PC-9 (cell line): ENCODE results near the gene C3orf49. TPM values are rescaled to one million over a fixed set of nuclear protein-coding genes. Genes with fewer than 3 reads are reported as not detected.

ENCODE experiments used
- BruUV-seq: library from RNA; stranded (reverse); fragments of 400-500 nt; replicated peaks from 2 replicates; lab custom pipeline; 2021; lab: Mats Ljungman, UMichigan
- CTCF ChIA-PET: fragments of 300-600 bp; sonication (Branson Sonifier 250); formaldehyde crosslinking; loops from one replicate; lab custom pipeline; 2022; ENCODE audit warnings: antibody characterized with exemption; lab: Charles Lee
- POLR2A ChIA-PET: fragments of 300-600 bp; sonication (Branson Sonifier 250); formaldehyde crosslinking; loops from one replicate; lab custom pipeline; 2022; ENCODE audit warnings: antibody characterized with exemption; ENCODE audit not compliant: unreplicated experiment; lab: Charles Lee
- DNase-seq, 2 experiments: peaks; one replicate each; pipeline versions ENCODE4 v3.0.0 to v3.0.0-alpha.2; 2015 to 2022; ENCODE audit warnings: mixed read lengths in 1 of 2
- H2AFZ ChIP-seq: fragments of 200-600 bp; sonication (generic); 2 replicates; pipeline ENCODE4 v1.8.1; 2017; ENCODE audit warnings: antibody characterized with exemption
- H3F3A ChIP-seq: fragments of 200-600 bp; sonication (generic); 2 replicates; pipeline ENCODE4 v1.8.1; 2017; ENCODE audit warnings: antibody characterized with exemption, mild to moderate bottlenecking, low read depth; ENCODE audit not compliant: insufficient read depth
- H3K27ac ChIP-seq: fragments of 200-600 bp; sonication (generic); 2 replicates; pipeline ENCODE4 v1.6.1; 2016; ENCODE audit warnings: mixed run types
- H3K27me3 ChIP-seq: fragments of 200-600 bp; sonication (generic); 2 replicates; pipeline ENCODE4 v1.6.1; 2016; ENCODE audit warnings: low read depth, mixed run types; ENCODE audit not compliant: insufficient read depth
- H3K36me3 ChIP-seq: fragments of 200-600 bp; sonication (generic); 2 replicates; pipeline ENCODE4 v1.6.1; 2016; ENCODE audit warnings: low read depth, mixed run types
- H3K4me1 ChIP-seq: fragments of 200-600 bp; sonication (generic); replicated peaks from 2 replicates; pipeline ENCODE4 v1.6.1; 2016; ENCODE audit warnings: mixed run types; ENCODE audit not compliant: insufficient read depth
- H3K4me2 ChIP-seq: fragments of 200-600 bp; sonication (generic); 2 replicates; pipeline ENCODE4 v1.6.1; 2017; ENCODE audit warnings: mixed run types
- H3K4me3 ChIP-seq: fragments of 200-600 bp; sonication (generic); 2 replicates; pipeline ENCODE4 v1.6.1; 2016; ENCODE audit warnings: mixed run types
- H3K79me2 ChIP-seq: fragments of 200-600 bp; sonication (generic); 2 replicates; pipeline ENCODE4 v1.6.1; 2017; ENCODE audit warnings: low read depth, mixed run types
- H3K9me2 ChIP-seq: fragments of 200-600 bp; sonication (generic); 2 replicates; pipeline ENCODE4 v1.8.1; 2017; ENCODE audit warnings: mild to moderate bottlenecking; ENCODE audit not compliant: insufficient read depth
- H3K9me3 ChIP-seq: fragments of 200-600 bp; sonication (generic); 2 replicates; pipeline ENCODE4 v1.8.1; 2016; ENCODE audit warnings: low read depth; ENCODE audit not compliant: insufficient read depth
- H4K20me1 ChIP-seq: fragments of 200-600 bp; sonication (generic); 2 replicates; pipeline ENCODE4 v1.8.1; 2017; ENCODE audit not compliant: insufficient read depth
- EZH2 ChIP-seq: fragments of 200-600 bp; sonication (generic); IDR thresholded peaks from 2 replicates; pipeline ENCODE4 v1.8.0; 2017; ENCODE audit warnings: antibody characterized with exemption, low read depth
- intact Hi-C: fragments of 100-400 bp; cut with micrococcal nuclease; formaldehyde crosslinking; loops from one replicate; pipeline ENCODE4 v1.10.0; 2022; ENCODE audit not compliant: unreplicated experiment
- total RNA-seq: library from RNA; stranded (reverse); gene quantifications from 2 replicates; pipeline ENCODE4 v1.2.3, GENCODE V29; 2021
- TF ChIP-seq, protein P1 (sequence below): fragments of 200-600 bp; sonication (generic); conservative IDR thresholded peaks from 2 replicates; pipeline ENCODE4 v1.6.1; 2017; ENCODE audit warnings: mixed run types, antibody characterized with exemption, mild to moderate bottlenecking, moderate library complexity

The C3orf49 gene
- total RNA-seq, 1 experiment from 2014 or later, result not detected

DNA sequence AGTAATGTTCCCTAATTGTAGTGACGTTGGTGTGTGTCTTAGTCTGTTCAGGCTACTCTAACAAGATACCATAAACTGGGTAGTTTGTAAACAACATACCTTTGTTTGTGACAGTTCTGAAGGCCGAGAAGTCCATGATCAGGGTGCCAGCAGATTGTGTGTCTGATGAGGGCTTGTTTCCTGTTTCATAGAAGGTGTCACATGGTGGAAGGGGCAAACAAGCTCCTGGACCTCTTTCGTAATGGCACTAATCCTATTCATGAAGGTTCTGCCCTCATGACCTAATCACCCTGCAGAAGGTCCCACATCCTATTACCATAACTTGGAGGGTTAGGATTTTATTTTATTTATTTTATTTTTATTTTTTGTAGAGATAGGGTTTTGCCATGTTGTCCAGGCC is 55.7 kb downstream of the C3orf49 start:
- CTCF ChIA-PET, result no interaction called here
- no peaks in the 10 kb centered on the region for H3K9me3 ChIP-seq
- peaks cover 68% of the 10 kb centered on the region for H3K79me2 ChIP-seq
- H3K27me3 ChIP-seq, result no peaks in the 10 kb centered on the region
- H3K9me2 ChIP-seq, result no peaks in the 10 kb centered on the region
- no peak overlapping the region for H3K4me3 ChIP-seq
- BruUV-seq, result no TSS peak
- H3K4me2 ChIP-seq, result no peak overlapping the region
- no peaks in the 10 kb centered on the region for H3K36me3 ChIP-seq
- TF ChIP-seq, protein P1, sequence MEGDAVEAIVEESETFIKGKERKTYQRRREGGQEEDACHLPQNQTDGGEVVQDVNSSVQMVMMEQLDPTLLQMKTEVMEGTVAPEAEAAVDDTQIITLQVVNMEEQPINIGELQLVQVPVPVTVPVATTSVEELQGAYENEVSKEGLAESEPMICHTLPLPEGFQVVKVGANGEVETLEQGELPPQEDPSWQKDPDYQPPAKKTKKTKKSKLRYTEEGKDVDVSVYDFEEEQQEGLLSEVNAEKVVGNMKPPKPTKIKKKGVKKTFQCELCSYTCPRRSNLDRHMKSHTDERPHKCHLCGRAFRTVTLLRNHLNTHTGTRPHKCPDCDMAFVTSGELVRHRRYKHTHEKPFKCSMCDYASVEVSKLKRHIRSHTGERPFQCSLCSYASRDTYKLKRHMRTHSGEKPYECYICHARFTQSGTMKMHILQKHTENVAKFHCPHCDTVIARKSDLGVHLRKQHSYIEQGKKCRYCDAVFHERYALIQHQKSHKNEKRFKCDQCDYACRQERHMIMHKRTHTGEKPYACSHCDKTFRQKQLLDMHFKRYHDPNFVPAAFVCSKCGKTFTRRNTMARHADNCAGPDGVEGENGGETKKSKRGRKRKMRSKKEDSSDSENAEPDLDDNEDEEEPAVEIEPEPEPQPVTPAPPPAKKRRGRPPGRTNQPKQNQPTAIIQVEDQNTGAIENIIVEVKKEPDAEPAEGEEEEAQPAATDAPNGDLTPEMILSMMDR, result no peak
- TF ChIP-seq EZH2, result no peak
- H2AFZ ChIP-seq, result no peak overlapping the region
- peaks cover 20% of the 10 kb centered on the region for H3F3A ChIP-seq
- no peak overlapping the region for H3K27ac ChIP-seq
- DNase-seq, result no peak
- H4K20me1 ChIP-seq, result no peaks in the 10 kb centered on the region
- POLR2A ChIA-PET, result interaction anchor here (1.0 kb wide), 1 partner anchor 30 kb away, joined by 4 read pairs; no protein-coding TSS in a partner anchor
- peaks cover 30% of the 10 kb centered on the region for H3K4me1 ChIP-seq
- intact Hi-C loops, result no loop called here

DNA sequence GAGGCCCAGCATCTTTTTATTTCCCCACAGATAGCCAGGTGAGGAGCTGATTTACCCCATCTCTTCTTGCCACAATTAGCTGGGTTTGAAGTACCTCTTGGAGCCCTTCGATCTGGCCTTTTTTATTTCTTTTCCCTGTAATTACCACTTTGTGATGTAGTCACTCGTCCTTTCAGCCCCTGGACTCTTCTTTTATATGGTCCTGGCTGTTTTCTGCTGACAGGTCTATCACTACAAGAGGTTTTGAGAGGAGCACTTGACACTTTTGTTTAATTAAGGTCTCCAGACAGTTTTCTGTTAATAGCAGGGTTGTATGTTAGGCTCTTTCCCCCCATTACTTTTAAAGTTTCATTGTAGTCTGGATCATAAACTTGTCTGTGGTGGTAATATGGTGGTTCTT is 56.4 kb downstream of the C3orf49 start:
- Histone ChIP-seq H3K9me3 (no peaks in the 10 kb centered on the region), H4K20me1 (no peaks in the 10 kb centered on the region), H3K4me3 (no peak overlapping the region), H3K27me3 (no peaks in the 10 kb centered on the region), H3K4me2 (no peak overlapping the region), H3K79me2 (peaks cover 62% of the 10 kb centered on the region), H3K9me2 (no peaks in the 10 kb centered on the region), H3K27ac (no peak overlapping the region), H3F3A (peaks cover 20% of the 10 kb centered on the region), H3K36me3 (no peaks in the 10 kb centered on the region), H2AFZ (no peak overlapping the region), H3K4me1 (peaks cover 26% of the 10 kb centered on the region)
- intact Hi-C loops, result no loop called here
- CTCF ChIA-PET, result no interaction called here
- POLR2A ChIA-PET, result interaction anchor here (1.0 kb wide), 1 partner anchor 31 kb away, joined by 4 read pairs; no protein-coding TSS in a partner anchor
- TF ChIP-seq, protein P1, result no peak
- TF ChIP-seq EZH2, result no peak
- no peak for DNase-seq
- BruUV-seq, result no TSS peak

DNA sequence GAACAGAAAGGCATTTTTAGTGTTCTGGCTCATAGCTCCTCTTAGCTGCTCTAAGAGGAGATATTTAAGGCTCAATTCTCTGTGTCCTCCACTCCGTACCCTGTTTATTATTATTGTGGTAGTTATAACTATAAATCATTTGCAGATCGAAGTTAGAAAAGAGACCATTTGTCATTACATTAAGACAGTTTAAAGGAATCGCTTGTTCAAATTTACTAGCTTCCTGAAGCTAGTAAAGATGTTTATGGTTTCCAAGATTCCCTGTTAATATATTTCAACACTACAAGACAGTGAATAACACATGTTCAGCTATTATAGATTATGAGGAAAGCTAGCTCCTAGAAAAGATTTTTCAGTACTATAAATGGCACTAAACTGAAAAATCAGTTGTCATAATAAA is 57.2 kb downstream of the C3orf49 start:
- Histone ChIP-seq H3K4me1 (peaks cover 18% of the 10 kb centered on the region), H3K36me3 (no peaks in the 10 kb centered on the region), H3K79me2 (peaks cover 57% of the 10 kb centered on the region), H3K4me3 (no peak overlapping the region), H3K27me3 (no peaks in the 10 kb centered on the region), H4K20me1 (no peaks in the 10 kb centered on the region), H3K9me3 (no peaks in the 10 kb centered on the region), H2AFZ (no peak overlapping the region), H3K9me2 (no peaks in the 10 kb centered on the region), H3F3A (peaks cover 16% of the 10 kb centered on the region), H3K4me2 (no peak overlapping the region), H3K27ac (no peak overlapping the region)
- no peak for TF ChIP-seq EZH2
- TF ChIP-seq, protein P1, result no peak
- no peak for DNase-seq
- BruUV-seq, result no TSS peak
- intact Hi-C loops, result no loop called here
- CTCF ChIA-PET, result no interaction called here
- POLR2A ChIA-PET, result no interaction called here
